ENCODE results near the gene NRP2.

DNA sequence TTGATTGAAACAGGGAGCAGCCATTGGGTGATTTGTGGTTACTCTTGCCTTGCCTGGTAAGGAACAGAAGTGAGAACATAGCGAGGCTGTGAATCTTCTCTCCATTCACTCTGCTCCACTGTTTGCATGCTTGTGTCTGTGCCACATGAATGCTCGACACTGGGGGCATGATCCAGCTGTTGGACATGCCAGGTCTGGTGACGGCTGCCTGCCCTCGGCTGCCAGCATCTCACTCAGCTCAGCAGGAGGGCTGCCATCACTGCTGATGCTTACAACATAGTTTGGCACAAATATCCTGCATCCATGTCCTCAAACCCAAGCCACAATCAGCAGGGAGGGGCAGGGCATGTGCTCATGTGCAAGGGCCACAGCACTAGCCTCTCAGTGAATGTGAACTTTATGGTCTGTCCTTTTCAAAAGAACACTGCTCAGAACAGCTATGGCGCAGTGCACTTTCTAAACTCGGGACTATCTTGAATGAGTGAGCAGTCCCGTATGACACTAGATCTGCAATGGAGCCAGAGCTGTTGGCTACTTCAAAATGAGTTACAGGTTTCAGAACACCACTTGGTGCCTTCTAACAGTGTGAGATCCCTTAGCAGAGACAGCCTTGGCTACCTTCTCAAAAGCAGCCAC lies 126.3 kb downstream of the NRP2 start:
- TF ChIP-seq, protein P1, sequence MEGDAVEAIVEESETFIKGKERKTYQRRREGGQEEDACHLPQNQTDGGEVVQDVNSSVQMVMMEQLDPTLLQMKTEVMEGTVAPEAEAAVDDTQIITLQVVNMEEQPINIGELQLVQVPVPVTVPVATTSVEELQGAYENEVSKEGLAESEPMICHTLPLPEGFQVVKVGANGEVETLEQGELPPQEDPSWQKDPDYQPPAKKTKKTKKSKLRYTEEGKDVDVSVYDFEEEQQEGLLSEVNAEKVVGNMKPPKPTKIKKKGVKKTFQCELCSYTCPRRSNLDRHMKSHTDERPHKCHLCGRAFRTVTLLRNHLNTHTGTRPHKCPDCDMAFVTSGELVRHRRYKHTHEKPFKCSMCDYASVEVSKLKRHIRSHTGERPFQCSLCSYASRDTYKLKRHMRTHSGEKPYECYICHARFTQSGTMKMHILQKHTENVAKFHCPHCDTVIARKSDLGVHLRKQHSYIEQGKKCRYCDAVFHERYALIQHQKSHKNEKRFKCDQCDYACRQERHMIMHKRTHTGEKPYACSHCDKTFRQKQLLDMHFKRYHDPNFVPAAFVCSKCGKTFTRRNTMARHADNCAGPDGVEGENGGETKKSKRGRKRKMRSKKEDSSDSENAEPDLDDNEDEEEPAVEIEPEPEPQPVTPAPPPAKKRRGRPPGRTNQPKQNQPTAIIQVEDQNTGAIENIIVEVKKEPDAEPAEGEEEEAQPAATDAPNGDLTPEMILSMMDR (IDR thresholded peaks at IDR 0.05): no peak
- TF ChIP-seq EZH2 (IDR thresholded peaks at IDR 0.05): no peak
